ENCODE measurements around the gene KDM5A. TPM values are rescaled to one million over a fixed set of nuclear protein-coding genes. Genes with fewer than 3 reads are reported as not detected.

KDM5A gene
- total and polyA plus RNA-seq, 2 donors (not counting 3 experiments of a cell fraction or from before 2014, with no cell fraction given), result 12.6 to 61.0 TPM

GRCh38 chr12:238116-238515 is 151.0 kb downstream of the KDM5A start:
- no peak overlapping the region for H2AFZ ChIP-seq (ENCODE audit: low read depth, low read length)
- H3K9ac ChIP-seq (replicated peaks; ENCODE audit: extremely low read depth, insufficient read depth, low read length), result no peak overlapping the region
- H3K4me2 ChIP-seq (ENCODE audit: insufficient read depth, low read length), result no peak overlapping the region
- TF ChIP-seq GATA2 (IDR thresholded peaks at IDR 0.05; ENCODE audit: insufficient read depth, insufficient read length, low read depth, low read length) (no peak), CTCF (IDR thresholded peaks at IDR 0.05; ENCODE audit: extremely low read depth in 1 of 2, insufficient read depth in 1 of 2, low read depth in 1 of 2, low read length in 2 of 2) (no peak), POLR2AphosphoS5 (IDR thresholded peaks at IDR 0.05; ENCODE audit: insufficient read depth, low read depth, low read length) (no peak), MYC (IDR thresholded peaks at IDR 0.05; ENCODE audit: low read depth, low read length) (no peak), JUN (IDR thresholded peaks at IDR 0.05; ENCODE audit: borderline replicate concordance, insufficient read depth, insufficient read length, low read depth) (no peak), EZH2 (IDR thresholded peaks at IDR 0.05; ENCODE audit: borderline replicate concordance, low read depth, low read length, severe bottlenecking) (no peak), MAX (IDR thresholded peaks at IDR 0.05; ENCODE audit: insufficient read depth, insufficient read length) (no peak), FOS (IDR thresholded peaks at IDR 0.05; ENCODE audit: borderline replicate concordance, insufficient read depth, low read length) (no peak), POLR2A (IDR thresholded peaks at IDR 0.05; ENCODE audit: low read depth, low read length) (no peak)
- intact Hi-C loops (cut with micrococcal nuclease), result no loop called here
- no peak for DNase-seq (ENCODE audit: low read depth, low spot score)
- H3K9me1 ChIP-seq (replicated peaks; ENCODE audit: control insufficient read depth, extremely low read depth, insufficient read depth, low read length), result no peaks in the 10 kb centered on the region
- no peaks in the 10 kb centered on the region for H3K36me3 ChIP-seq (ENCODE audit: control insufficient read depth in 2 of 2, extremely low read depth in 1 of 2, insufficient read depth in 2 of 2, low read length in 2 of 2)
- no peaks in the 10 kb centered on the region for H4K20me1 ChIP-seq (replicated peaks; ENCODE audit: control insufficient read depth, extremely low read depth, insufficient read depth, low read length)
- no peak overlapping the region for H3K27ac ChIP-seq (ENCODE audit: insufficient read depth, low read depth, low read length)
- no TSS peak for BruUV-seq (replicated peaks)
- dilution Hi-C loops (cut with MboI; ENCODE audit: extremely low pct_ligation_motif_present, low sequenced_read_pairs), result no loop called here
- no peaks in the 10 kb centered on the region for H3K79me2 ChIP-seq (ENCODE audit: control insufficient read depth, insufficient read depth, low read length)
- ChIA-PET CTCF (no interaction called here), POLR2A (no interaction called here)
- no peaks in the 10 kb centered on the region for H3K9me3 ChIP-seq (replicated peaks; ENCODE audit: control insufficient read depth, insufficient read depth, low read length)
- H3K27me3 ChIP-seq (ENCODE audit: control insufficient read depth in 2 of 2, insufficient read depth in 2 of 2, low read length in 2 of 2), result no peaks in the 10 kb centered on the region
- FAIRE-seq, result no peak
- H3K4me3 ChIP-seq (replicated peaks in 1 of 3; ENCODE audit: insufficient read depth in 1 of 3, low read depth in 1 of 3, low read length in 3 of 3), result no peak overlapping the region
- H3K4me1 ChIP-seq (ENCODE audit: control insufficient read depth, extremely low read depth, insufficient read depth, low read length), result no peaks in the 10 kb centered on the region

All from endothelial cell of umbilical vein (primary cell).